ENCODE measurements around the gene KCNV2. TPM values are rescaled to one million over a fixed set of nuclear protein-coding genes. Genes with fewer than 3 reads are reported as not detected.
"Not testable (repeated sequence)": the region's sequence is repeated elsewhere in the genome, so short reads cannot be mapped to it uniquely, and the experiment has no call there.

KCNV2 gene
- total RNA-seq, 2 donors from 2014 or later = not detected

- Mint-ChIP-seq H3K27me3 (no peaks in the 10 kb centered on the region), H3K4me1 (ENCODE audit: low read depth in 2 of 2) (no peaks in the 10 kb centered on the region), H3K36me3 (no peaks in the 10 kb centered on the region), H3K4me3 (no peak overlapping the region), H3K9me3 (no peaks in the 10 kb centered on the region), H3K27ac (no peak overlapping the region)
- DNase-seq (ENCODE audit: low spot score) (no peak), ATAC-seq (no peak)
Measured at GRCh38 chr9:2700398-2700797, 16.9 kb upstream of the KCNV2 start.

GRCh38 chr9:2700909-2701550 is 16.3 kb upstream of the KCNV2 start:
- Mint-ChIP-seq H3K27me3 (no peaks in the 10 kb centered on the region), H3K9me3 (no peaks in the 10 kb centered on the region), H3K36me3 (no peaks in the 10 kb centered on the region), H3K27ac (no peak overlapping the region), H3K4me1 (ENCODE audit: low read depth in 2 of 2) (no peaks in the 10 kb centered on the region), H3K4me3 (no peak overlapping the region)
- DNase-seq (ENCODE audit: low spot score) (no peak), ATAC-seq (no peak)

DNA sequence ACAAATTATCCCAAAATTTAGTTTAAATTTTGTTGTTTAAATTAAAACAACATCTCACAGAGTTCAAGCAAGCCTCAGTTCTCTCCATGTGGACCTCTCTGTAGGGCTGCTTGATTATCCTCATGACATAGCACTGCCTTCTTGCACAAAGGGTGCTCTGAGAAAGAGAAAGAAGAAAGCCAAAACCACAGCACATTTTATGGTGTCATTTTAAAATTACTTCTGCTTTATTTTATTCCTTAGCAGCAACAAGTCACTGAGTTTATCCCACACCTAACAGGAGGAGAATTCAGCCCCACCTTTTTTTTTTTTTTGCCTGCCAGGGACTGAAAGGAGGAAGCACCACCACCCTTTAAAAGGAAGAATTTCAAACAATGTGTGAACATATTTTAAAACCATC is 12.8 kb upstream of the KCNV2 start:
- no peaks in the 10 kb centered on the region for H3K27me3 Mint-ChIP-seq
- no peaks in the 10 kb centered on the region for H3K9me3 Mint-ChIP-seq
- H3K4me3 Mint-ChIP-seq = no peak overlapping the region
- ATAC-seq (no peak), DNase-seq (ENCODE audit: low spot score) (no peak)
- no peaks in the 10 kb centered on the region for H3K4me1 Mint-ChIP-seq (ENCODE audit: low read depth in 2 of 2)
- no peaks in the 10 kb centered on the region for H3K36me3 Mint-ChIP-seq
- no peak overlapping the region for H3K27ac Mint-ChIP-seq

DNA sequence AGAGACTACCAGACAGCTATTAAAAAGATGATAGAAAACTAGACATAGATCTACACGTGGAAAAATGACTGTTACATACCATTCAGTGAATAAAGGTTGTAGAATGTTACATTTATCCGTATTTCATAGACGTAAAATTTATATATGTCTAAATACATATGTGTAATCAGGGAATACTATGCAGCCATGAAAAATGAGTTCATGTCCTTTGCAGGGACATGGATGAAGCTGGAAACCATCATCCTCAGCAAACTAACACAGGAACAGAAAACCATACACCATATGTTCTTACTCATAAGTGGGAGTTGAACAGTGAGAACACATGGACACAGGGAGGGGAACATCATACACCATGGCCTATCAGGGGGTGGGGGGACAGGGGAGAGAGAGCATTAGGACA is 10.1 kb upstream of the KCNV2 start:
- not testable (repeated sequence) for H3K27me3 Mint-ChIP-seq

DNA sequence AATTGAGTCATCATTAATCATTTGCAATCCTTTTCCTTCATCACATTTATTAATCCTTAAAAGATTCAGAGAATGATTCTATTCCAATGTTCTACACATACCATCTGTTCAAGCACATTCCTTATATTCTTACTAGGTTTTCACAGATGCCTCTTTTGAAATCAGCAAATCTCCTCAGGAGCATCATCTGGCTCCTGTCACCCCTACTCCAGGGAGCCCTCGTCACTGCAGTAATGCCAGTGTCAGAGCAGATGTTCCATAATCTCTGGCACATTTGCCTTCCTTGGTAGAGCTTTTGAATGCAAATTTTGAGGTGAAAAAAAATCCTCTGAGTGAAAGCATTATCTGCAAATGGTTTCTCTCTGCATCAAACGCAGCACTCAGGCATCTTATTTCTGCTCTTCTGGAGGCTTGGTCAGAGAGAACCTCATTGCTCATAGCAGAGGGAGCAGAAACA is 7.6 kb upstream of the KCNV2 start:
- no peak for ATAC-seq
- H3K9me3 Mint-ChIP-seq = no peaks in the 10 kb centered on the region

More for the DNA sequence above, 10.1 kb upstream of the KCNV2 start:
- not testable (repeated sequence) for H3K9me3 Mint-ChIP-seq; H3K4me1 Mint-ChIP-seq (ENCODE audit: low read depth in 2 of 2); H3K4me3 Mint-ChIP-seq; H3K27ac Mint-ChIP-seq; DNase-seq (ENCODE audit: low spot score); ATAC-seq; H3K36me3 Mint-ChIP-seq

DNA sequence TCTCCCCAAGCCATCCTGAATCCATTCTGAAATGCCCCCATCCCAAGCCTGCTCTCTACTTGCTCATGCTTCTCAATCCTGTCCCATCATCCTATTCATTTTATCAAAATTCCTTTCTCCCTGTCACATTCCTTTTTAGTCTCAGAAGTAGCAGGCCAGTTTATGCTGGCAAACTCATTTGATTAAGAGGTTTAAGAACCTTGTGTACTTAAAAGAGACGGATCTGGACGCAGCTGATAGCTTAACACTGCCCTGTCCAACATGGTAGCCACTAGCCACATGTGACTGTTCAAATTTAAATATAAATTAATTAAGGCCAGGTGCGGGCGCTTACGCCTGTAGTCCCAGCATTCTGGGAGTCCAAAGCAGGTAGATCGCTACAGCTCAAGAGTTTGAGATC is 5.6 kb upstream of the KCNV2 start:
- DNase-seq (ENCODE audit: low spot score) (no peak), ATAC-seq (no peak)
- no peaks in the 10 kb centered on the region for H3K9me3 Mint-ChIP-seq
- no peaks in the 10 kb centered on the region for H3K27me3 Mint-ChIP-seq
- no peaks in the 10 kb centered on the region for H3K36me3 Mint-ChIP-seq
- H3K4me3 Mint-ChIP-seq = no peak overlapping the region
- no peak overlapping the region for H3K27ac Mint-ChIP-seq
- no peaks in the 10 kb centered on the region for H3K4me1 Mint-ChIP-seq (ENCODE audit: low read depth in 2 of 2)

More for the DNA sequence above, 7.6 kb upstream of the KCNV2 start:
- Mint-ChIP-seq H3K4me1 (ENCODE audit: low read depth in 2 of 2) (no peaks in the 10 kb centered on the region), H3K36me3 (no peaks in the 10 kb centered on the region), H3K27me3 (no peaks in the 10 kb centered on the region), H3K27ac (no peak overlapping the region), H3K4me3 (no peak overlapping the region)
- DNase-seq (ENCODE audit: low spot score) = no peak

- no peaks in the 10 kb centered on the region for H3K27me3 Mint-ChIP-seq
- no peak overlapping the region for H3K4me3 Mint-ChIP-seq
- no peaks in the 10 kb centered on the region for H3K36me3 Mint-ChIP-seq
- H3K4me1 Mint-ChIP-seq (ENCODE audit: low read depth in 2 of 2) = peaks cover 0 to 3% of the 10 kb centered on the region in 2 donors
- no peaks in the 10 kb centered on the region for H3K9me3 Mint-ChIP-seq
- DNase-seq (ENCODE audit: low spot score) = no peak
- H3K27ac Mint-ChIP-seq = no peak overlapping the region
- peak in 1 of 2 donors; percentile 52 for ATAC-seq
Measured at GRCh38 chr9:2718001-2718697, 839 bp downstream of the KCNV2 start.

DNA sequence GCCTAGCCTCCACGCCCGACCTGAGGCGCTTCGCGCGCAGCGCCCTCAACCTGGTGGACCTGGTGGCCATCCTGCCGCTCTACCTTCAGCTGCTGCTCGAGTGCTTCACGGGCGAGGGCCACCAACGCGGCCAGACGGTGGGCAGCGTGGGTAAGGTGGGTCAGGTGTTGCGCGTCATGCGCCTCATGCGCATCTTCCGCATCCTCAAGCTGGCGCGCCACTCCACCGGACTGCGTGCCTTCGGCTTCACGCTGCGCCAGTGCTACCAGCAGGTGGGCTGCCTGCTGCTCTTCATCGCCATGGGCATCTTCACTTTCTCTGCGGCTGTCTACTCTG is 1.4 kb downstream of the KCNV2 start:
- Mint-ChIP-seq H3K4me3 (no peak overlapping the region), H3K27me3 (no peaks in the 10 kb centered on the region), H3K27ac (no peak overlapping the region), H3K36me3 (no peaks in the 10 kb centered on the region), H3K4me1 (ENCODE audit: low read depth in 2 of 2) (peaks cover 0 to 3% of the 10 kb centered on the region in 2 donors), H3K9me3 (no peaks in the 10 kb centered on the region)
- no peak for ATAC-seq
- DNase-seq (ENCODE audit: low spot score) = no peak

GRCh38 chr9:2720179-2720654 is 2.9 kb downstream of the KCNV2 start:
- ATAC-seq (no peak), DNase-seq (ENCODE audit: low spot score) (no peak)
- H3K4me3 Mint-ChIP-seq = no peak overlapping the region
- H3K36me3 Mint-ChIP-seq = no peaks in the 10 kb centered on the region
- no peak overlapping the region for H3K27ac Mint-ChIP-seq
- no peaks in the 10 kb centered on the region for H3K9me3 Mint-ChIP-seq
- peaks cover 0 to 3% of the 10 kb centered on the region in 2 donors for H3K4me1 Mint-ChIP-seq (ENCODE audit: low read depth in 2 of 2)
- no peaks in the 10 kb centered on the region for H3K27me3 Mint-ChIP-seq

GRCh38 chr9:2722715-2723114 is 5.4 kb downstream of the KCNV2 start:
- Mint-ChIP-seq H3K4me3 (no peak overlapping the region), H3K27ac (no peak overlapping the region), H3K4me1 (ENCODE audit: low read depth in 2 of 2) (peaks cover 0 to 3% of the 10 kb centered on the region in 2 donors), H3K9me3 (no peaks in the 10 kb centered on the region), H3K36me3 (no peaks in the 10 kb centered on the region), H3K27me3 (no peaks in the 10 kb centered on the region)
- no peak for ATAC-seq
- no peak for DNase-seq (ENCODE audit: low spot score)

DNA sequence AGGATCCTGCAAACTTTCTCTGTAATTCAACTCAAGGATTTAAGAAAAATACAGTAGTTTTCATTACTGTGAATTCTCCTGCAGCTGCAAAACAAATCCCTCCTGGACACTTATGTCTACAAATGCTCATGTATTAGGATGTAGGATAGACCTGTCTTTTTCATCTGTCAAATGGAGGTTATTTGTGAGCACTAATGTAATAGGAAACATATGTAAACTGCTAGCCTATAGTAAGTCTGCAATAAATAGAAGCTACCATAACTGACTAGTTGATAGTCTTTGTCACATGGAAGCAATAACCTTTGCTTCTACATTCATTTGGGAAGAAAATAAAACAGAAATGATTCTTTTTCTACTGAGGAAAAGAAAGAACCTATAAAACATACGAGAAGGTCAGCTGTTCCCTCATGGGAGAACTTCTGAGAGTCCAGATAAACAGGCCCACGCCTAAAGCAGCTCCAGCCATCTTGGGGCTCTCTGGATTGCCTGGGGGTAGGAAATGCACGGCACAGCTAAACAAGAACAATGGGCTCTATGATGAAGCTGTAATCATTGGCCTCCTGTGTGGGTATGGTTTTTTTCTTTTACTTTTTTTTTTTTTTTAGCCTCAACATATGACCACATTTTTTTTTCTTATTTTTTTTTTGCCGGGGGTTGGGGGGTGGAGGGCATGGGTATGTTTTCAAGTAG is 6.2 kb downstream of the KCNV2 start:
- Mint-ChIP-seq H3K27me3 (no peaks in the 10 kb centered on the region), H3K9me3 (no peaks in the 10 kb centered on the region), H3K4me3 (no peak overlapping the region), H3K4me1 (ENCODE audit: low read depth in 2 of 2) (peaks cover 5 to 7% of the 10 kb centered on the region in 2 donors), H3K27ac (no peak overlapping the region), H3K36me3 (no peaks in the 10 kb centered on the region)
- DNase-seq (ENCODE audit: low spot score) = no peak
- no peak for ATAC-seq

GRCh38 chr9:2725126-2725525 is 7.8 kb downstream of the KCNV2 start:
- Mint-ChIP-seq H3K27ac (no peak overlapping the region), H3K27me3 (no peaks in the 10 kb centered on the region), H3K4me1 (ENCODE audit: low read depth in 2 of 2) (peaks cover 4 to 5% of the 10 kb centered on the region in 2 donors), H3K9me3 (no peaks in the 10 kb centered on the region), H3K36me3 (no peaks in the 10 kb centered on the region), H3K4me3 (no peak overlapping the region)
- ATAC-seq (no peak), DNase-seq (ENCODE audit: low spot score) (no peak)

DNA sequence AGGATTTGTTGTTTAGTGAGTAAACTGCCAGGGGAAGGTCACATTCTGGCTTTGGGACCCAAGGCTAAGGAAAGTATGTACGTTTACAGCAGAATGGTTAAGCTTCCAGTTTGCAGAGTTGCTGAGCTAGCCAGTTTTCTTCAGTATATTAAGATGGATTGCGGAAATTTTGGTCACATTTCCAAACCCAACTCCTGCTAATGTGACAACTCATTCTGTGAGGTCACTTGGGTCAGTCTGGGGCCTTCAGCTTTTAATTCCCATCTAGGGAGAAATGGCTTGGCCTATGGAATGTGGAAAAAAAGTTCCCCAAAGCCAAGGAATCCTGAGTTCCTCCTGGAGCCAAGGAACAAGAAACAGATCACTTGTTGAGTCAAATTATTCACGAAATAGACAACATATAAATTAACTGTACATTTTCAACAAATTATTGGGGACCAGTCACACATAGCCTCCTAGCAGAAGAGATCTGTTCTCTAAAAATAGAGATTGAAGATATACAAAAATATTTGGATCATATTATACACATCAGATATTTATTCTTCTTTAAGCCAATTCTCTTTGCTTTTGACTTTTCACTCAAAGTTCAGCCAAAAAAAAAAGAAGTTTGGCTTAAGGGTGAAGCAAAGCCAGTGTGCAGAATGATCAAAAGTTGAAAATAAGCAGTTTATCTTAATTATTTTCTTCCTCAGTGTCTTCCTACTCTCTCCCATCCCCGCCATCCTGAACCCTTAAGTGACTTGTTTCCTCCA is 8.8 kb downstream of the KCNV2 start:
- no peaks in the 10 kb centered on the region for H3K27me3 Mint-ChIP-seq
- H3K4me1 Mint-ChIP-seq (ENCODE audit: low read depth in 2 of 2) = peaks cover 4 to 5% of the 10 kb centered on the region in 2 donors
- ATAC-seq = no peak
- no peak for DNase-seq (ENCODE audit: low spot score)
- H3K9me3 Mint-ChIP-seq = no peaks in the 10 kb centered on the region
- H3K27ac Mint-ChIP-seq = no peak overlapping the region
- no peak overlapping the region for H3K4me3 Mint-ChIP-seq
- no peaks in the 10 kb centered on the region for H3K36me3 Mint-ChIP-seq

All from natural killer cell treated with Interleukin-12 subunit alpha and Interleukin-12 subunit beta and Interleukin-15 and Interleukin-18, amount 100 ng/mL, for 72 hours (primary cell).